HG02571 (cell line): ENCODE results near the gene CCDC175.

Experiments
- ATAC-seq: cut with Tn5 transposase; IDR thresholded peaks from one replicate; pipeline ENCODE4 v1.9.1; 2021; ENCODE audit warnings: mild to moderate bottlenecking, moderate library complexity; ENCODE audit not compliant: unreplicated experiment

Gene CCDC175

DNA sequence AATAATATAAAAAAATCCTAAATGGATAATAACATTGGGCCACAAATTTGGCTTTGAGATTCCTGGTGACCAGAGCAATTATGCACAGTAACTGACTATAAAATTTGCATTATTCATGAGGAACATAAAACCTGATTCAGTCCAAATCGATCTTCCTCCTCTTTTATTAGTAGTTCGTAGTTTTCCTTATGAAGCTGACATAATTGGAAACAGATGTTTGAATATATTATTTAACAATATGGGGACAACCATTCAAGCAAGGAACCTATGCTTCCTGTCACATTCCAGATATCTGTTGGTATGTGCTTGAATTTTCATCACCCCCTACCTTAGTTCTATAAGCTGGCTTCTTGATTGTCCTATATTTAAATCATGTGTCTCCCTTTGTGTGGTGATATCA is 34.9 kb downstream of the CCDC175 start:
- no peak for ATAC-seq

DNA sequence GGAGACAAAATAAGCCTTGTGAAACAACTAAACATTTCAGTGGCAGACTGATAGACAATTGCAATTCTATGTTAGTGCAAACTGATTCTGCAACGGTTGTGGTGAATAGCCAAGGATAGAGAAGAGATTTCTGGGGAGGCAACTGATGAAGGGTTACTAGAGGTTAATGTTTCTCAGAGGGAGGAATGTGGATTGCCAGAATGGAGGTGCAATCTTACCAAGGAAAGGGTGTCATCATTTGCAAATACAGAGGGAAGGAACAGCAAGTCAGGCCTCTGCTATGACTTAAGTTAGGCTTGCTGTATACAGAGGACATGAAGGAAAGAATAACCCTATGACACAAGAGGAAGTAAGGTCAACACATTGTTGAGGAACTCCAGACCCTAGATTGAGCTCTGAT is 35.8 kb downstream of the CCDC175 start:
- no peak for ATAC-seq

DNA sequence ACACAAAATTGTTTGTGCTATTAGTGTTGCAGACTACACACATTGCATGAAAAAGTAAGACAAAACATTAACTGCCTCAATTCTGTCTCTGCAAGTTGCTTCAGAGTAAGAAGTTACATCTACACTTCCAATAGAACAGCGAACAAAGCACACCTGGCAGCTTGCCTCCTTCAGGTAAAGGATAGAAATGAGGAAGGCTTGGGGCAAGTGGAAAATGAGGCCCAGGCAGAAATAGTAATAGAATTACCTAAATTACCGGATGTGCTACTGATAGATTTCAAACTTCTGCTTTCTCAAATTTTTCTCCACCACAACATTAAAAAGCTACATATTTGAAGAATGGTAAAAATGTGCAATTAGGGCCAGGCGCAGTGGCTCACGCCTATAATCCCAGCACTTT is 37.7 kb downstream of the CCDC175 start:
- no peak for ATAC-seq

DNA sequence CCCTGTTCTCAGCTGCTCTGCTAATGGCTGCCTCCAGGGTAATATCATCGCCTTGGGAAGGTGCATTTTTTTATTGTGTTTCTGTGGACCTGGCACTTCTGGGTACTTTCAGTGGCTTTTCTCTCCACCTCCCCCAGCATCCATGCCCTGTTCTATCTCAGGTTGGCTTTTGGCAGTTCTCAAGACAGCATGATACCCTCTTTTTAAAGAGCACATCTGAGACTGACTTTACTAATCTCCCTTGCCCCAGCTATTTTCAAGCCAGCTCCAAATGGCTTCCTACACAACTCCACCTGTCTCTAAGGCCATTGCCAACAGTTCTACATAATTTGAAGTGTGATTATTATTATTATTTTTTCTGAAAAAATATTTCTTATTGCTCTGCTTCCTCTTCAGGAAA is 39.1 kb downstream of the CCDC175 start:
- no peak for ATAC-seq

DNA sequence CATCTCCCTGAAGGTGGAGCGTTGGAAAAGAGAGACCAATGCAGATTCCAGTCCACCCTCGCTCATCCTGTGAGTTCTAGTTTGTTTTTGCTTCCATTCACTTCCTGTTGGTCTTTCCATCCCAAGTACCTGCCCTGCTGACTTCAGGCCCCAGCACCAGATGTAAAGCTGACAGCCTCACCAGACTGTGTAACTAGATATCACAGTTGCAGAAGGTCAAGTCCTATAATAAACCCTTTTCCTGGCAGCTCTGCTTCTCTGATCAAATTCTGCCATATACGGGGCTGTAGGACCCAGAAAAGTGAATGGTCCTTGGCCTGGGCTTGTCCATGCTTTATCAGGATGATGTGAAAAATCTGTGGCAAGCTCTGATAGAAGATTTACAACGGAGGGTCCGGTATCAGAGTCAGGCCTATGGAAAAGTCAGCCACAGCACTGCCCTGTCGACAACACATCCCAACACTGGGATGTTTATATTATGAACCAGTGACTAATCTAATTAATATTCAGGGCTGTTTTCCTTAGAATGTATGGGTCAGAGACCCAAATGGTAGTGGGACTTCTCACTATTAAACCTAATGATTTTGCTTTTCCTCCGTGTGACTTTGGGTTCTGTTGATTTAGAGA is 42.1 kb downstream of the CCDC175 start:
- no peak for ATAC-seq

DNA sequence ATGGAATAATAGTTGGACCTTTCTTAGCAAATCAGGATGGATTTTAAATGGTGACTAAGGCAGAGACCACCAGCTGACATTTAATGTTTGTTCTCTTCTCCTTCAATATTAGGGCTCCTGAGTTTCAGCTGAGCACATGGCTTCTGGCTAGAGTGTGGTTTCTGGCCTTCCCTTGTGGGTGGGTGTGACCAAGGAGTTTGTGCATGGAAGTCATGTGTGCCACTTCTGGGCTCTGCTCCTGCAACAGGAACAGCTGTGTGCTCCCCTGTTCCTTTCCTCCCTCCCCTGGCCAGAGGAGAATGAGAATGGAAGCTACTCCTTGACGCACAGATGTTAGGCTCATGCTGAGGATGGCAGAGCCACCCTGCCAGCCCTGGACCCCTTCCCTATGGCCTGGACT is 44.2 kb downstream of the CCDC175 start:
- ATAC-seq, result no peak

DNA sequence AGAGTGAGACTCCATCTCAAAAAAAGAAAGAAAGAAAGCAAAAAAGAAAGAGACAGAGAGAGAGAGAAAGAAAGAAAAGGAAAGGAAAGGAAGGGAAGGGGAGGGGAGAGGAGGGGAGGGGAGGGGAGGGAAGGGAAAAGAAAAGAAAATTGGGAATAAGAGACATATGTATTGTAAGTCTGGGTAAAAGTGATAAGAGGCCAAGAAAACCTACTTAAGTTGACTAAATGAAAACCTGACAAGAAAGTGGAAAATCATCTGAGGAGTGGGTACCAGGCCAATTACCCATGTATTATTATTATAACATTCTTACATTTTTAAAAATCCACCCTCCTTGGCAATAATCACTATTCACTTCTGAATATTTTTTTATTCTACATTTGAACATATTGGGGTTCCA is 46.3 kb downstream of the CCDC175 start:
- ATAC-seq, result no peak

DNA sequence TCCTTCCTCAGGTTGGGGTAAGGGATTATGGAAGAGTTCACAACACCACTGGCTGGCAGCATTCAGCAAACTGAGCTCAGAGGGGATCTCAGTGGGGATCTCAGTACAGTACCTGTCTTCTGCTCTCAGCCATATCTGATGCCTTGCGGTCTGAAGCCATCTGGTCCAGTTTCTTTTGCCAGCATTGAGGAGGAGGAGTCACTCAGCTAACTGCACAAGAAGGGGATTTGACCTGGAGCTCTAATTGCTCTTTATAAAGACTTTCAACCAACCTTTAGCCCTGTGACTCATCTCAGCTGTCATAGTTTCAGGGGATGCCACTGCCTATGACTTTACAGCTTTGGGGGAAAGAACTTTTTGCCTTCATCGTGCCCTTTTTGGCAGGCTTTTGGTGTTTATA is 47.4 kb downstream of the CCDC175 start:
- no peak for ATAC-seq

DNA sequence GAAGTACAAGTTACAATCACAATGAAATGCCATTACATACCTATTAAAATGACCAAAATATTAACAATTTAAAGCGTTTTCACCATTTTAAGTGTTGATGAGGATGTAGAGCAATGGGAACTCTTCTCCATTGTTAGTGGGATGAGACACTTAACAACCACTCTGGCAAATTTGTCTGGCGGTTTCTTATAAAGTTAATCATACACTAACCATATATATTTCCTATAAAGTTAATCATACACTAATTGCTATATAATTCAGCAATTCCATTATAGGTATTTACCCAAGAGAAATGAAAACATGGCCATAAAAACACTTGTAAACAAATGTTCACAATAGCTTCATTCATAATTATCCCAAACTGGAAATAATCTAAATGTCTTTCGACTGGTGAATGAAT is 56.4 kb downstream of the CCDC175 start:
- ATAC-seq, result no peak

DNA sequence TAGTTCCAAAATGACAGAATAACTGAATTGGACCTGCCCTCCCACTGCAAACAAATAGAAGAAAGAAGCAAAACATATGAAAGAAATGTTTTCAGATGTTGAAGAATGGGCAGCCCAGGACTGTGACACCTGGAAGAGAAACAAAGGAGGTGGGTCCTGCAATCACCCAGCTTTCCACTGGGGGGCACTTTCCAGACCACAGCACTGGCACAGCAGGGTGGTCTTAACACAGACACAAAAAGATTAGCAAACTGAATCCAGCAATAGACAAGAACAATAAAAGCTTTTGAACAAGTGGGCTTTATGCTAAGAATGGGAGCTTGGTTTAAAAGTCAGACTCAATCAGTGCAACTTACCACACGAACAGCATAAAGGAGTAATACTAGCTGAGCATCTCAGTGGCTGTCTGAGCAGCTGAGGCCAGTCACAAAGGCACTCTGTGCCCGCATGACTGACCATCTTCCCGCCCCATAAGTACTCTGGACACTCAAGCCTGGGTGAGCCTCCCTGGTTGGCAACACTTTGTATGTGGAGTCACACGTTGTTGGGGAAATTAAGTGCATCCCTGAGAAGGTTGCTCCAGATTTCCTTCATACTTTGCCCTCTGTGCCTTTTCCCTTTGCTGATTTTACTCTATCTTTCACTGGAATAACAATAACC is 64.6 kb downstream of the CCDC175 start:
- no peak for ATAC-seq

DNA sequence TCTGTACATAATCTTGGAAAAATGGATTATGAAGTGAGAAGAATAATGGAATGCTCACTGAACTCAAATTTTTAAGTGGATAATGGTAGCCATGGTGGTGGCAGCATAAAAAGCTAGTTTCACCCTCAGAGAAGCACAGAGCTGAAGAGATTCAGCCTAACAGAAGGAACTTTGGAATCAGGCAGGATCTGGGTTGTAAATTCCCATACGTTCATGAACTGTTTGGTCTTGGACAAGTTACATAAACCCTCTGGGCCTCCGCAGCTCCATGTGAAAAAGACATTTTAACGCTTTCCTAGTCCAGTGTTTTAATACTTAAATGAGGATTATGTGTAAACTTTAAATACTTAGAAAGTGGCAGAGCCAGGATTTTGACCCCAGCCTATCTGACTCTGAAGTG is 65.6 kb downstream of the CCDC175 start:
- ATAC-seq, result no peak

DNA sequence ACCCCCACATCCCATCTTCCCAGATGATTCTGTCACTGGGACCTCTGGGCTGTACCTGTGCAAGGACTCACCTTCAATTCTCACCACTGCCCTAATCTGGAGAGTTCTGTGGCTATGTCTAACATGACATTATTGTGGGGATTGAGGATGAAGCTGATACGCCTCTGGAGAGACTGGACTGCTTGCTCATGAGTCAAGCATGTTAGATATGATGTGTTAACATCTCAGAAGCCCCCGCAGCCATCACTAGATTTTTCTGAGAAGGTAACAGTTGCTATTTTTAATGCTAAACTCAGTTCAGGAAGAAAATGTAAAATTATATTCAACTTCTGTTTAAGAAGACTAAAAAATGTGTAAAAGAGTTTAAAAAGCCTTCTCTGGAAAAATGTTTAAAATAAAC is 66.6 kb downstream of the CCDC175 start:
- no peak for ATAC-seq

DNA sequence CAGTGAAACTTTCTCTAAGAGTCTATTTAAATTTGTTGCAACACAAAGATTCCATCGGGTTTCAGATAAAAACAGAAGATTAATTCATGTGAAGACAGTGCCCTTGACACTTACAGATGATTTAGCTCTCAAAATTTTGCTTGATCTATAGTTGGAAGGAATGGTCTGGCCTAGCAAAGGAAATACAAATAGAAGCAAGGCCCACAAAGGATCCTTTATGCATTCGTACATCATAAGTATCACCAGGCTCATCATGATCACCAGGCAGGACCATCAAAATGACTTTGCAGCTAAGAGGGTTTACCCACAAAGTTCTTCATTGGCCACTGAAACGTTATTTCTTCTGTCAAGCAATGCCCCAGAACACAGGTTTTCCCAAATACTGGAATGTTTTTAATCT is 67.5 kb downstream of the CCDC175 start:
- ATAC-seq, result no peak

DNA sequence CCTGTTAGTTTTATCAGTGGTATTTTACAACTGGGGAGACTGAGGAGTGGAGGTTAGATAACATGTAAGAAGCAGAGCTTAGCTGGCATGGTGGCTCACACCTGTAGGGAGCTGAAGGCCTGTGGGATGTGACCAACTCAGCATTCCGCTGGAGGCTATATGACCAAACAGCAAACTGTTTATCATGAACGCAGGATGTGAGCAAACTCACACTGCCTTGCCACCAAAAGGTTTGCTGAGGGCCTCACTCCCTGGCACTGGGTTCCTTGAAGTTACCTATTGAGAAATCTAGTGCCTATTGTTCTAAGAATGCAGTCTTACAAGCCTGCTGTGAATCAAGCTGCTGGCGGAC is 68.9 kb downstream of the CCDC175 start:
- ATAC-seq, result no peak

DNA sequence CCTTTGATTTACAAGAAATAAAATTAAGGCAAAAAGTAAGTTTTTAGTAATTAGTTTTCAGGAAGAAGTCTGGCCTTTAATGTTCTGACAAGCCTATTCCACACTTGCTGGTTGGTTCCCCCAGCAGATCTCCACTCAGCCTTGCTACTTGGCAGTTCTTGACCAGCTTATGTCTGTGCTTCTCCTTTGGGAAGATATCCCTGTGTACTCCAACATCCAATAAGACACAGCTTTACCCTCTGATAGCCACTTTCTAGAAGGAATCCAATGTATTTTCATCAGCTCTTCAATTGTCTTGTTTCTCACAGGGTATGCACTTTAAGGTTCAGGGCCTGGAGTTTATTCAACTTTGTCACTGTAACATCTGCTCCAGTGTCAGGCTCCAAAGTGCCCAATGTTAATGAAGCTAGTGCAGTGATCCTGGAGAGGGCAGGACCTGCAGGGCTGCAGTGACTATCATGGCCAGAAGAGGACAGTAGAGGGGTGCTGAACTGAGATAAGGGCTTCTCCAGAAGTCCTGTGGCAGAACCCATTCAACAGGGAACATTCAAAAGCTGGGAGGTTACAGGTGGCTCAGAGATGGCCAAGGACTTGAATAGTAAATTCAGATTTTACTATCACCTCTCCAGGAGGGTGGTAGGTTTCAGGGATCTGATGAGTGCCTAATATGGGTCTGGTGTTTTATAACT is 69.4 kb downstream of the CCDC175 start:
- ATAC-seq, result peak; percentile 78

DNA sequence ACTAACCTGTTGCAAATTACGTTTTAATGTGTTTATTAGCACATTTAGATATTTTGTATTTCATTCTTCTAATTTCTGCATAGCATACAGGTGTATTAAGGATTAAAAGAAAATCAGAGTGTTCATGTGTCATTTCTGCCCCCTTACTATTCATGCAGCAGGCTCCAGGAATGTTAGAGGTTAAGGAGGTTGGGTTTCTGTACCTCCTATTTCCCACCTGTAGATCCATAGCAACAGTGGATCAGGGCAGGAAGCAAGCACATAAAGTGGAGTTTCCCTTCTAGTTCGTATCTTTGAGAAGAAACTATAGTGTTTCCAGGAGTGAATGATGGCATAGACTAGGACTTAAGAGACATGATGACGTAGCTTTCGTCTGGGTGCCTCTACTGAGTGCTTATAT is 73.4 kb downstream of the CCDC175 start:
- no peak for ATAC-seq

DNA sequence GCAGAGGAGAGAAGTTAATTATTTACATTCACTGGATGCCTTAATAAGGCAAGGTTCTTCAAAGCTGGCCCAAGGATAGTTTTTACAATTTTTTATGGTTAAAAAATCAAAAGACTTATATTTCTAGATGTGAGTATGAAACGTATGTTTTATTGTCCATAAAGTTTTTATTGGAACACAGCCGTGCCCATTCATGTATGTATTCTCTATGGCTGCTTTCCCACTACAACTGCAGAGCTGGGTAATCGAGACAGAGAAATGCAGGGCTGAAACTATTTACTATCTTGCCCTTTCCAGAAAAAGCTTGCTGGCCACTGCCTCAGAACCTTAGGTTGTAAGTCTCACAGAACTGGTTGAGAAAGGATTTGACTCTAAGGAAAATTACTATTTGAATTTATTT is 75.9 kb downstream of the CCDC175 start:
- ATAC-seq, result no peak

DNA sequence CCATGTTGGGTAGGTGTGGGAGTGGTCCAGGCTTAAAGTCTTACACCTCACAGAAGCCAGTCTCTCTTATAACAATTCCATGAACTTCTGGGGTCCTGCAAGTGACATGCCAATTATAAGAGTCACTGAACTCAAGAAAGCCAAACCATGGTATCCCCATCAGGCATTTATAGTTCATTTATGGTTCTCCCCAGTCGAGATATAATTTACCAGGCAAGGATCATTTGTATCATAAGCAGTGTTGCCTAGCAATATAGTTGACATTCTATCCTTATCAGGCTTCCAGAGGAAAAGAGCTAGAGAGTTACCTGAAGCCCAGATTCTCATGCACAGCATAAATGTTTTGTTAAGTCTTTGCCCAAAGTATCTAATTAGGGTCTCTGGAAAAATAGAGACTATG is 84.2 kb downstream of the CCDC175 start:
- no peak for ATAC-seq

DNA sequence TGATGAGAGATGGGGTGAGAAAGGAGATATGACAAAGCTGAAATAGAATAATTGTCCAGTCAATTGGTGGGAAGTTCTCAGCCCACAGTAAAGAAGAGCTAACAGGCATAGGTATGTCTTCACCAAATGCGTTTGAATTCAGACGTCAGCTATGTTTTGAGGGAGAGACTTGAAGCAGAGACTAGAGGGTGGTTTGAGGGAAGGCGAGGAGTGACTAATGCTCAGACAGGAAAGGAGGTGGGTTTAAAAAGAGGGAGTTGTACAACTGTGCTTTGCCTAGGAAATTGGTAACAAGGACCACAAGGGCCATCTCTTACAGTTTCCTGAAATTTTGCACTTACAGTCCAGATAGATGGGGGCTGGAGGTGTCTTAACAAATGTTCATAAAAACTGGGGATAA is 85.9 kb downstream of the CCDC175 start:
- no peak for ATAC-seq

DNA sequence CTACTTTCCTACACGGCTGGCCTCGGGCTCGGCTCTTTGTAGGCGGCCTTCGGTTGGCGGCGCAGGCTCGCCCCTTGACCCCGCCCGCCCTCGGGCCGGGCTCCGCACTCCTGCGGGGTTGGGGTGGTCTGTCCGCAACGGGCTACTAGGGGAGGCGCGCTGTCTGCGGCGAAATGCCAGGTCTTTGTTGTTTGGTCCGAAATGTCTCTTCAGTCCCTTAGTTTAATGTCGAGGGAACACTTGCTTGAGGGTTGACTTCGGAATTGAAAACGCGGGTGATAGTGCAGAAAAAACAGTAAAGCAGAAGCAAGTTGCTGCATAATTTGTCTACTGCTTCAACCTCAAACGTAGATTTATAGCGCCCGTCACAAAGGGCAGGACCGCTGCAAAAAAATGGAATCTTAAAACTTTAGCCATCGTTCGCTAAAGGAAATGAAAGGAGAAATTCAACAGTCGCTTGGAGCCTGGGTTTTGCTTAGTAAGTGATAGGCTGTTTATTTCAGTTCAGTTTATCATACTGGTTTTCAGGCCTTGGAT is 91.9 kb downstream of the CCDC175 start:
- peak; percentile 45 for ATAC-seq

DNA sequence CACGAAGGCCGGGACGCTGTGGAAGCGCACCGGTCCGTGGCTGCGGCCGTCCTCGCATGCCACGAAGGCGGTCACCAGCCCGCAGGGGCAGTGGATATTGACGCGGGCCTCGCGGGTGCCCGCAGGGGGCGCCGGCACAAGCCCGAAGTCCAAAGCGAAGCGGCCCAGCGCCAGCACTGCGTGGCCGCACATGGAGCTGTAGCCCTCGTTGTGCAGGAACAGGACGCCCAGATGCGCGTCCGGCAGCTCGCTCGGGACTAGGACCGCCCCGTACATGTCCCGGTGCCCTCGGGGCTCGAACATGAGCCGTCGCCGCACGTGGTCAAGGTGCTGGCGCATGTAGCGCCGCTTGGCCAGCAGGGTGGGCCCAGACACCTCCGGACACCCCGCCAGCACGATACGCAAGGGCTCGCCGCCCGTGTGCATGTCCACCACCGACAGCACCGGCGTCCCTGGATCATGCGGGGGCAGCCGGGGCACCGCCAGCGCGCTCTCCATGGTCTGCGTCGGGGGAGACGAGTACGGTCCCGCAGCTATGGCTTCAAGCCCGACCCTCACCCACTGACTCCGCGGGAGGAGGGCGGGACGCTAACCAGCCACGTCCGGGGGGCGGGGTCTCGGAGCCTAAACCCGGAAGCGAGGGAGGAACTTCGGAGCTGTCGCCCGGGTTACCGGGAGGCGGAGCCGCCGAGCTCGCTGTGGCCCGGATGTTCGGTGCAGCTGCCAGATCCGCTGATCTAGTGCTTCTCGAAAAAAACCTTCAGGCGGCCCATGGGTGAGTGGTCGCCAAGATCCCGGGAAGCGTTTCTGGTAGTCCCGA is 92.6 kb downstream of the CCDC175 start, which contains the start of the genes JKAMP and L3HYPDH:
Gene JKAMP, plus strand, starts transcription at position 699 of the 820 bp plus-strand sequence. Its CDS starts 73 bp downstream, at position 772.
Gene L3HYPDH, minus strand, starts transcription at position 590 of the 820 bp plus-strand sequence. Its CDS starts 92 bp downstream, at position 498.
- peak; percentile 89 for ATAC-seq
